Naive B cell (primary cell): ENCODE measurements around the gene CERS1. TPM values are rescaled to one million over a fixed set of nuclear protein-coding genes. Genes with fewer than 3 reads are reported as not detected.

ENCODE experiments used
- ATAC-seq, 2 donors: fragments of 150-1000 bp; cut with Tn5 transposase; 2 replicates each; pipeline ENCODE4 v1.10.0; 2021; ENCODE audit warnings: low read depth in 2 of 2, mild to moderate bottlenecking in 2 of 2, moderate library complexity in 2 of 2
- DNase-seq: peaks from one replicate; pipeline ENCODE4 v3.0.0; 2022
- H3K27ac Mint-ChIP-seq, 6 donors: one replicate each; pipeline ENCODE4 v1.8.0; 2020 to 2022; ENCODE audit warnings: mild to moderate bottlenecking in 6 of 6, mixed read lengths in 6 of 6, moderate library complexity in 5 of 6, inconsistent platforms in 2 of 6
- H3K27me3 Mint-ChIP-seq, 3 donors: one replicate each; pipeline ENCODE4 v1.8.0; 2021 to 2022; ENCODE audit warnings: mixed read lengths in 3 of 3, mild to moderate bottlenecking in 1 of 3
- H3K36me3 Mint-ChIP-seq, 2 donors: one replicate each; pipeline ENCODE4 v1.8.0; 2020 to 2022; ENCODE audit warnings: mixed read lengths in 2 of 2, inconsistent platforms in 1 of 2, mild to moderate bottlenecking in 1 of 2
- H3K4me1 Mint-ChIP-seq, 3 donors: one replicate each; pipeline ENCODE4 v1.8.0; 2020 to 2022; ENCODE audit warnings: mixed read lengths in 3 of 3, inconsistent platforms in 1 of 3, mild to moderate bottlenecking in 1 of 3, moderate library complexity in 1 of 3
- H3K4me3 Mint-ChIP-seq, 8 donors: one replicate each; pipeline ENCODE4 v1.8.0; 2020 to 2022; ENCODE audit warnings: mild to moderate bottlenecking in 8 of 8, mixed read lengths in 8 of 8, moderate library complexity in 8 of 8, inconsistent platforms in 2 of 8
- H3K9me3 Mint-ChIP-seq, 7 donors: one replicate each; pipeline ENCODE4 v1.8.0; 2020 to 2022; ENCODE audit warnings: mixed read lengths in 7 of 7, mild to moderate bottlenecking in 5 of 7, inconsistent platforms in 2 of 7, moderate library complexity in 1 of 7
- polyA plus RNA-seq, 6 donors: library from polyadenylated mRNA; unstranded; fragments of 300-500 nt; fragmentation: Illumina TruSeq; gene quantifications; one replicate each; pipeline ENCODE4 v1.2.3, GENCODE V29; 2021; ENCODE audit warnings: low read depth in 6 of 6

The CERS1 gene
- polyA plus RNA-seq, 6 donors from 2014 or later = 0.15 TPM; not detected in 5

DNA sequence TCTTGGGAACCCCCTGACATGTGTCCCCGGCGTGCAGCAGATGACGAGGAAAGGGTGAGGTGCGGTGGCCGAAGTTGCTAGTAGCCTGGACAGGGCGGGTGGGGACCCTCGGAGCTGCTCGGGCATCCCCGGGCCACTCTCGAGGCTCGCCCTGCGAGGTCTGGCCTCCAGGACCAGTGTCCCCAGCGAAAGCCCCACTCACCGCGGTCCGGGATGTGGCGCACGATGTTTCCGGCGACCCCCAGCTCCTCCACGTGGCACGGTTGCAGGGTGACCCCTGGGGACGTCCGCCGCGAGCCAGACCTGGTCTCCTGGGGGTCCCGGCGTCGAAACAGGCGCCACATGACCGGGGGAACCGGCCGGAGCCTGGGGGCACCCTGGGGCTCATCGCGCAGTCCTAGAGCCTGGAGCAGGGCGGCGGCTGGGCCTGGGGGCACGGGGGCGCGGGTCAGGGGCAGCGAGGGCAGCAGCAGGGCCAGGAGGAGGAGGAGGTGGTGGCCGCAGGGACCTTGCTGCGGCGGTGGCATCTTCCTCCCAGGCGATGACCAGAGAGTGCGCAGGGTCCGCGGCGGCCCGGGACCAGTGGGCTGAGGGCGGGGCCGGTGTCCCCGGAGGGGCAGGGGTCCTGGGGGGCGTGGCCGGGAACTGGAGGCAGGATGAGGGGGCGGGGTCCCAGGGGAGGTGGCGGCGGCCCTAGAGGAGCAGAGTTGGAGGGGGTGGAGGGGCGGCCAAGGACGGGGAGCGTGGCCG, 26.0 kb downstream of the CERS1 start:
- H3K4me1 Mint-ChIP-seq = peaks cover 7 to 11% (median 10%) of the 10 kb centered on the region in 3 donors
- no peak for DNase-seq
- H3K27me3 Mint-ChIP-seq = peaks cover 6 to 25% (median 18%) of the 10 kb centered on the region in 3 donors
- ATAC-seq = no peak
- no peak overlapping the region for H3K27ac Mint-ChIP-seq
- peak overlapping the region in 4 of 8 donors; percentile 35 to 68 (median 48) for H3K4me3 Mint-ChIP-seq
- no peaks in the 10 kb centered on the region for H3K36me3 Mint-ChIP-seq
- no peaks in the 10 kb centered on the region for H3K9me3 Mint-ChIP-seq

DNA sequence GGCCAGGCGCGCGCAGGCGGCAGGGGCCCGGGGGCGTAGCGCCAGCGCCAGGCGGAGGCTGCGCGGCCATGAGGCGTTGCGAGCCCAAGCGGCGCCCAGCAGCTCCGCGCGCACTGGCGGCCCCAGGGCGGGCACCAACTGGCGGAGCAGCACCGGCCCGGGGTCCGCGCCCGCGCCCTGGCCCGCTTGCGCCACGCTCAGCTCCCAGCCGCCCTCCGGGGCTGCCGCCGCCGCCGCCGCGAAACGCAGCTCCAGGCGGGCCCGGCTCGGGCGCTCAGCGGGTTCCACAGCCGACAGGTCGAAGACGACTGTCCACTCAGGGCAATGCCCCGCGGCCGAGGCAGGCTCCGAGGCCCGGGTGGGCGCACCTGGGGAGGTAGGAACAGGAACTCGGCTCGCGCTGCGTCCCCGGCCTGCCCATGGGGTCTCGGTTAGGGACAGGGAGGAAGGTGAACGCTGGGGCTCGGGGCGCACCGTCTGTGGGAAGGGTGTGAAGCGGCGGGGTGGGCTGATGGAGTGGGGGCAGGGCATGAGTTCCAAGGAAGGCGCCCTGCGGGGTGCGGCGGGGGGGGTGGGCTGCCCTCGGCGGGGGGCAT, 26.8 kb downstream of the CERS1 start:
- Mint-ChIP-seq H3K4me3 (peak overlapping the region in 1 of 8 donors; percentile 20), H3K27ac (no peak overlapping the region), H3K27me3 (peaks cover 6 to 25% (median 18%) of the 10 kb centered on the region in 3 donors), H3K9me3 (no peaks in the 10 kb centered on the region), H3K4me1 (peaks cover 7 to 11% (median 10%) of the 10 kb centered on the region in 3 donors), H3K36me3 (no peaks in the 10 kb centered on the region)
- no peak for ATAC-seq
- DNase-seq = no peak

DNA sequence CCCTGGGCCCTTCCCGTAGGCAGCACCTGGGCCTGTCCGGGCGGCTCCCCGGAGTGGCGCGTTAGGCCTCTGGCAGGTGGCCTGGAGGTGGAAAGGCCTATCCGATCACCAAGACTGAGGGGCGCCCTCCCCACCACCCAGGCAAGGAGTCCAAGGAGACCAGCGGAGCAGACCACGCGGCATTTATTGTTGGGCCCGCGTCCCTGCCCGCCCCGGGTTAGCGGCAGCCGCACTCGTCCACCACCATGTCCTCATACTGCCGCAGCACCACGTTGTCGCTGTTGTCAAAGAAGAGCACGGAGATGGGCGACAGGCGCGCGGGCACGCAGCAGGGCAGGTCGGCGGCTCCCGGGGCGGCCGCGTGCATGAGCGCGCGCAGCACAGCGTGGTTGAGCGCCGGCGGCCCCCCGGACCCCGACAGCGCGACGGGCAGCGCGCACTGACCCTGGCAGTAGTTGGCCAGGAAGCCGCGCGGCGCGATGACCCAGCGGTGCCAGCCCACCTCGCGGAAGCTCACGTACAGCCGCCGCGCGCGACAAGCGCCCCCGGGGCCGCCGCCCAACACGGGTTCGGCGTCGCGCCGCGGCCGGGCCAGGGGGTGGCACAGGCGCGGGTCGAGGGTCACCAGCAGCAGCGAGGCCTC, 27.5 kb downstream of the CERS1 start:
- peaks cover 7 to 11% (median 10%) of the 10 kb centered on the region in 3 donors for H3K4me1 Mint-ChIP-seq
- no peaks in the 10 kb centered on the region for H3K9me3 Mint-ChIP-seq
- DNase-seq = no peak
- H3K36me3 Mint-ChIP-seq = no peaks in the 10 kb centered on the region
- no peak for ATAC-seq
- H3K27ac Mint-ChIP-seq = no peak overlapping the region
- no peak overlapping the region for H3K4me3 Mint-ChIP-seq
- peaks cover 6 to 25% (median 18%) of the 10 kb centered on the region in 3 donors for H3K27me3 Mint-ChIP-seq

DNA sequence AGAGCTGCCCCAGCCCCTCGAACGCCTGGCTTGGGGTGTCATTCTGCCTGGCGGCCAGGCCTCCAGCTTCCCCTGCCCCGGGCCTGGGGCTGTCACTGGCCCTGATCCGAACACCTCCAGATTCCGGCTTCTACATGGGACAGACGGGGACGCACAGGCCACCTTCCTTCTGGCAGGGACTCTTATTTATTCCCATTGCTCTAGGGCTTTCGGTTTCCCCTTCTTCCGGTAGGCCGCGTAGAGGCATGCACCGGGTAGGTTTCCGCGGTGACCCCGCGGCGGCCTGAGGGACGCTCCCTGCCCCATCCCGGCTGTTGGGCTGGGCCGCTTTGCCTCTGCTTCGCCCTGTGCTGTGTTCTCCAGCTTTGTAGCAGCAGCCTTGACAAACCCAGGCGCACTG, 28.2 kb downstream of the CERS1 start:
- H3K27me3 Mint-ChIP-seq = peaks cover 6 to 19% (median 11%) of the 10 kb centered on the region in 3 donors
- no peaks in the 10 kb centered on the region for H3K36me3 Mint-ChIP-seq
- no peaks in the 10 kb centered on the region for H3K9me3 Mint-ChIP-seq
- peak overlapping the region in 1 of 6 donors; percentile 36 for H3K27ac Mint-ChIP-seq
- DNase-seq (no peak), ATAC-seq (no peak)
- peak overlapping the region in 1 of 8 donors; percentile 66 for H3K4me3 Mint-ChIP-seq
- peaks cover 7 to 10% (median 7%) of the 10 kb centered on the region in 3 donors for H3K4me1 Mint-ChIP-seq

DNA sequence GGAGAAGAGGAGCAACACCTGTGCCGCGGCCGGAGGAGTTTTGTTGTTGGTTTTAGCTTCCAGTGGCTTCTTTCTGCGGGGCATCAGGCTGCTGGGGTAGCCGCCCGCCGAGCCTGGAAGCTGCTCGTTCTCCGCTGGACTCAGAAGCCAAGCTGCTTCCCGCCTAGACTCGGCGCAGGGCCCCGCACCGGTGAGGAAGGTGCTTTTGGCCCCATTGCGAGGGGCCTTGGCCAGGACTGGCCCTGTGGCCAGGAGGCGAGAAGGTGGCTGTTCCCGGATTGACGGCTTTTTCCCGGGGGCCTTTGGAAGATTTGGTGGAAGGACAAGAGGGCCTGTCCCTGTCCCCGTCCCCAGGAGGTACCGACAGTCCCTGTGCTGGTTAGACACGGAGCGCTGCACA, 28.8 kb downstream of the CERS1 start:
- H3K9me3 Mint-ChIP-seq = no peaks in the 10 kb centered on the region
- H3K36me3 Mint-ChIP-seq = peaks cover 0 to 2% of the 10 kb centered on the region in 2 donors
- ATAC-seq = no peak
- H3K27ac Mint-ChIP-seq = peak overlapping the region in 4 of 6 donors; percentile 36 to 76 (median 55)
- H3K27me3 Mint-ChIP-seq = peaks cover 6 to 18% (median 10%) of the 10 kb centered on the region in 3 donors
- H3K4me1 Mint-ChIP-seq = peaks cover 7 to 13% (median 7%) of the 10 kb centered on the region in 3 donors
- no peak for DNase-seq
- H3K4me3 Mint-ChIP-seq = peak overlapping the region in 2 of 8 donors; percentile 33 to 34

DNA sequence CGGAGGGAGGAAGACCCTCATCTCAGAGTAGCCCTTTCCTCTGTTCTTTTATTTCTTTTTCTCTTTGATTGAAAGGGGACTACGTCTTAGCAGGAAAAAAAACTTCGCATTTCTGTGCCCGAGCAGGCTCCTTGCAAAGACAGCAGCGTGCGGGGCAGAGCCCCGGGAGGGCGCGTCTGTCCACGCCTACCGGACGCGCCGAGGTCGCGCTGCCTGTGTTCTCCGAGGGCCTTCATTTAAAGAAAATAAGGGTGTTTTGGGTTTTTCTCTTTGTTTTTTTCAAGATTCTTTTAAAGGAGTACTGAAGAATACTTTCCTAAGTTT, 29.2 kb downstream of the CERS1 start:
- peaks cover 7 to 13% (median 7%) of the 10 kb centered on the region in 3 donors for H3K4me1 Mint-ChIP-seq
- peaks cover 3 to 13% (median 10%) of the 10 kb centered on the region in 3 donors for H3K27me3 Mint-ChIP-seq
- ATAC-seq = no peak
- peak overlapping the region in 2 of 8 donors; percentile 33 to 34 for H3K4me3 Mint-ChIP-seq
- no peaks in the 10 kb centered on the region for H3K9me3 Mint-ChIP-seq
- DNase-seq = no peak
- H3K27ac Mint-ChIP-seq = peak overlapping the region in 3 of 6 donors; percentile 36 to 94 (median 80)
- peaks cover 0 to 6% of the 10 kb centered on the region in 2 donors for H3K36me3 Mint-ChIP-seq

DNA sequence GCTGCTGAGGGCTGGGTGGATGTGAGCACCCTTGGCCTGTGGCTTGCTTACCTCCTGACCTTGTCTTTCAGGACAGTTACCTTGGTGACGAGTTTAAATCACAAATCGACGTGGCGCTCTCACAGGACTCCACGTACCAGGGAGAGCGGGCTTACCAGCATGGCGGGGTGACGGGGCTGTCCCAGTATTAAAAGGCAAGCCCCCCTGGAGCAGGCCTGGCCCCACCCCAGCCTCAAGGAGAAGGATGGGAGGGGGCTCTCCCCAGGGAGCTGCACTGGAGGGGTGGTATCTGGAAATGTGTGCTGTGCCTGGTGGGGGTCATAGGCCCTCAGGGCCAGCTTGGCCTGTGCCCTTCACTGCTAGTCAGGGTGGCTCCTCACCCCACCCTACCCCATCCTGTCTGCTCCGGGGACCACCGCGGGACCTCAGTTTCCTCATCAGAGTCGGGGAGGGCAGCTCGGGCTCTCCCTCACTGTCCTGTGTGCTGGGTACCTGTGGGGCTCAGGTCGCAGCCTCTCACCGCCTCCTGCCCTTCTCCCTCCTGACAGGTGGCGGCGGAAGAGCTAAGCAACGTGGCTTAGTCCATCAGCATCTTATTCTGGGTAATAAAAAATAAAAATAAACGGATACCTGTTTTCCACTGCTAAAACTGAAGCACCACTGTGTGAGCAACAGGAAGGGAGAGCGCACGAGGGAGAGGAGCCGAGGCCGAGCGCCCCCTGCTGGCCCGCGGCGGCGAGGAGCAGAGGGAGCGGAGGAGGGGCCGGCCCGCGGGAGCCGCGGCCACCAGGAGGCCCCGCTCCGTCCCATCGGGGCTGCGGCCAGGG, 29.8 kb downstream of the CERS1 start:
- Mint-ChIP-seq H3K4me1 (peaks cover 7 to 10% (median 9%) of the 10 kb centered on the region in 3 donors), H3K36me3 (peaks cover 0 to 6% of the 10 kb centered on the region in 2 donors), H3K9me3 (no peaks in the 10 kb centered on the region), H3K4me3 (peak overlapping the region in 3 of 8 donors; percentile 25 to 74 (median 35)), H3K27me3 (peaks cover 0 to 8% (median 8%) of the 10 kb centered on the region in 3 donors), H3K27ac (peak overlapping the region in 1 of 6 donors; percentile 94)
- peak; percentile 83 to 85 for ATAC-seq
- DNase-seq = peak; percentile 54

DNA sequence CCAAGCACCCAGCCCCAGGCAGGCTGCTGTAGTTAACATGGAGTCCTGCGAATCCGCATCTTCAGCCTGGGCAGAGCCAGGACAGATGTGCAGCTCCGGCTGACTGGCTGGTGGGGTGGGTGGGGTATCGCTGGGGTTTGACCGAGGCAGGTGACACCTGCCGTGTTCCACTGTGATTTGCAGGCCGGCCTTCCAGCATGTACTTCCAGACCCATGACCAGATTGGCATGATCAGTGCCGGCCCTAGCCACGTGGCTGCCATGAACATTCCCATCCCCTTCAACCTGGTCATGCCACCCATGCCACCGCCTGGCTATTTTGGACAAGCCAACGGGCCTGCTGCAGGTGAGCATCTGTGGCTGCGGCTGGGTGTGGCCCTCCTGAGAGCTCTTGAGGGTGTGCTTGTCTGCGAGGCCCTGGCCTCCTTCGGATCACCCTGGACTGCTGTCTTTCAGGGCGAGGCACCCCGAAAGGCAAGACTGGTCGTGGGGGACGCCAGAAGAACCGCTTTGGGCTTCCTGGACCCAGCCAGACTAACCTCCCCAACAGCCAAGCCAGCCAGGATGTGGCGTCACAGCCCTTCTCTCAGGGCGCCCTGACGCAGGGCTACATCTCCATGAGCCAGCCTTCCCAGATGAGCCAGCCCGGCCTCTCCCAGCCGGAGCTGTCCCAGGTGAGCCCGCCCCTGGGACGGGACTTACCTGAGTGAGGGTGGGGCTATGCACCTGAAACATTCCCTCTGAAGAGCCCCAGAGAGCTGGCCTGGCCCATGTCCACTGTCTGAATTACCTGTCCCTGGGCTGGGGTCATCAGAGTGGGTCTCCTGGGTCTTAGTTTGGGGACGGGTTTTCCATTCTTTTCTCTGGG, 30.6 kb downstream of the CERS1 start:
- ATAC-seq (no peak), DNase-seq (no peak)
- H3K4me3 Mint-ChIP-seq = peak overlapping the region in 2 of 8 donors; percentile 35 to 74
- no peaks in the 10 kb centered on the region for H3K9me3 Mint-ChIP-seq
- H3K36me3 Mint-ChIP-seq = peaks cover 0 to 6% of the 10 kb centered on the region in 2 donors
- H3K4me1 Mint-ChIP-seq = peaks cover 0 to 6% (median 3%) of the 10 kb centered on the region in 3 donors
- no peaks in the 10 kb centered on the region for H3K27me3 Mint-ChIP-seq
- no peak overlapping the region for H3K27ac Mint-ChIP-seq

DNA sequence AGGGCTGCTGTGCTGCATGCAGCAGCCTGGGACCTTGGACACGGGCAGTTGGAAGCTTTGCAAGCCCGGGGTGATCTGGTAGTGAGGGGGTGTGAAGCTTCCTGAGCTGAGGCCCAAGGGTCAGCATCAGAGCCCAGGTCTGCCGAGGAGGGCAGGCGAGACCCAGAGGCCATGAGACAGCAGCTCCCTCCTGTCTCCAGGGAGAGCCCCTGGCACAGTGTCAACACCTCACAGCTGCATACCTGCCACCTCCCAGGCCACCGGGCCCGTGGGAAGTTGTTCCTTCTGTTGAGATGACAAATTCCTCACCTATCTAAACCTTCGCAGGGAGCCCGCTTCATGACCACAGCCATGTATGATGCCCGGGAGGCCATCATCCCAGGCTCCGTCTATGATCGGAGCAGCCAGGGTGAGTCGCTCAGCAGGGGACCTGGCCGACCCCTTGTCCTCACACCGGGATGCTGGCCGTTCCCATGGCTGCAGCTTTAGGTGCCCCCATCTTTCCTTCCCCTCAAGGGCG, 32.1 kb downstream of the CERS1 start:
- no peak overlapping the region for H3K4me3 Mint-ChIP-seq
- DNase-seq (no peak), ATAC-seq (no peak)
- no peaks in the 10 kb centered on the region for H3K27me3 Mint-ChIP-seq
- no peaks in the 10 kb centered on the region for H3K9me3 Mint-ChIP-seq
- peaks cover 0 to 6% of the 10 kb centered on the region in 2 donors for H3K36me3 Mint-ChIP-seq
- H3K4me1 Mint-ChIP-seq = peaks cover 0 to 6% (median 3%) of the 10 kb centered on the region in 3 donors
- peak overlapping the region in 1 of 6 donors; percentile 60 for H3K27ac Mint-ChIP-seq

DNA sequence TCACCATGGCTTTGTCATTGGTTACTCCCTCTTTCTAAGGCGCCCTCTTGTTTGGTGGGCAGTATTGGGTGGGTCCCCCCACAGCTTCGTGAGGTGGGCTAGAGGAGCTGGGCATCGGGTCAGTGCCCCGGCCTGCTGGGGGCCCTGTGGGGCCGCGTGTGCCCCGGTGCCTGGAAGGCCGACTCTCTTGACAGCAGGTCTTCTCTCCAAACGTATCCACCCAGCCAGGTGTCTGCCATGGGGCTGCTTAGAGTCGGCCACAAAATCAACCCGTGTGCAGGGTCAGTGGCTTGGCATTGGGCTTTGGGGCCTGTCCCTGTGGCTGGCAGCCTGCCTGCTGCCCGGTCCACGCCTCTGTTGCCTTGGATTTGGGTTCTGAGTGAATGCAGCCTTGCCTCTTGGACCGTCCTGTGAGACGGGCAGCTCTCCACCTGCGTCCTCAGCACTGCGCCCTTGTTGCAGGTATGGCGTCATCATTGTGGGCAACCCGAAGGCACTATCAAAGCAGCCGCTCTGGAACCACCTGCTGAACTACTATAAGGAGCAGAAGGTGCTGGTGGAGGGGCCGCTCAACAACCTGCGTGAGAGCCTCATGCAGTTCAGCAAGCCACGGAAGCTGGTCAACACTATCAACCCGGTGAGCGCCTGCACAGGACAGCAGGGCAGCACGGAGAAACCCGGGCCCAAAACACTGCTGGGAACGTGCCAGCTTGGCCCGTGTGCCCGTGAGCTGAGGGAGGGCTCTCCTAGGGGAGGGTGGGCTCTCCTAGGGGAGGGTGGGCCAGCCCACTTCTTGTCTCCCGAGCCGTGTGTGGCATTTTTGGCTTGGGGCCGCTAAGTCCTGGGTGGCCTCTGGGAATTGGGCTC, 32.7 kb downstream of the CERS1 start:
- Mint-ChIP-seq H3K36me3 (peaks cover 0 to 9% of the 10 kb centered on the region in 2 donors), H3K4me1 (peaks cover 0 to 6% (median 3%) of the 10 kb centered on the region in 3 donors), H3K27me3 (no peaks in the 10 kb centered on the region), H3K9me3 (no peaks in the 10 kb centered on the region), H3K4me3 (no peak overlapping the region), H3K27ac (no peak overlapping the region)
- DNase-seq (no peak), ATAC-seq (no peak)

DNA sequence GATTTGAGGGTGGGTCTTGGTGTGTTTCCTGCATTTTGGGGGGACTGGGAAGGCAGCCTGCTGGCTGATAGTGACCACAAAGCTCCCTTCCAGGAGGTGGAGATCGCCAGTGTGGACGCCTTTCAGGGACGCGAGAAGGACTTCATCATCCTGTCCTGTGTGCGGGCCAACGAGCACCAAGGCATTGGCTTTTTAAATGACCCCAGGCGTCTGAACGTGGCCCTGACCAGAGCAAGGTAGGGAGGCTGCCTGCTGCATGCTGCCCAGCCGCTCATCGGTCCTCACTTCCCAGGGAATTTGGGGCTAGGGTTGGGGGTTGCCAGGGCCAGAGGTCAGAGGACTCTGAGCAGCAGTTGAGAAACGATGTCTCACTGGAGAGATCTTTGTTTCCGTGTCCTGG, 34.0 kb downstream of the CERS1 start:
- H3K36me3 Mint-ChIP-seq = peaks cover 0 to 15% of the 10 kb centered on the region in 2 donors
- H3K27me3 Mint-ChIP-seq = no peaks in the 10 kb centered on the region
- no peaks in the 10 kb centered on the region for H3K9me3 Mint-ChIP-seq
- no peak for ATAC-seq
- no peak for DNase-seq
- H3K4me1 Mint-ChIP-seq = peaks cover 0 to 6% (median 3%) of the 10 kb centered on the region in 3 donors
- H3K27ac Mint-ChIP-seq = no peak overlapping the region
- H3K4me3 Mint-ChIP-seq = peak overlapping the region in 1 of 8 donors; percentile 57
